ENCODE results near the gene NRDE2.
"Not testable (repeated sequence)": the region's sequence is repeated elsewhere in the genome, so short reads cannot be mapped to it uniquely, and the experiment has no call there.

The NRDE2 gene

GRCh38 chr14:90273532-90273931 is 58.2 kb downstream of the NRDE2 start:
- no peak for DNase-seq

GRCh38 chr14:90272523-90272922 is 59.2 kb downstream of the NRDE2 start:
- DNase-seq, result no peak

- DNase-seq, result no peak
Measured at GRCh38 chr14:90268420-90268819, 63.3 kb downstream of the NRDE2 start.

- no peak for DNase-seq
Measured at GRCh38 chr14:90266441-90267154, 65.1 kb downstream of the NRDE2 start.

- DNase-seq, result no peak
Measured at GRCh38 chr14:90263748-90264449, 67.8 kb downstream of the NRDE2 start.

- DNase-seq, result peak; percentile 91
Measured at GRCh38 chr14:90256354-90257131, 75.2 kb downstream of the NRDE2 start, which contains the start of gene PSMC1. Gene PSMC1, plus strand, starts transcription at chr14:90256553. Its CDS starts 45 bp downstream, at chr14:90256598.

- no peak for DNase-seq
Measured at GRCh38 chr14:90255871-90256270, 75.9 kb downstream of the NRDE2 start.

- no peak for DNase-seq
Measured at GRCh38 chr14:90253826-90254225, 77.9 kb downstream of the NRDE2 start.

- no peak for DNase-seq
Measured at GRCh38 chr14:90248594-90248993, 83.1 kb downstream of the NRDE2 start.

GRCh38 chr14:90247441-90247840 is 84.3 kb downstream of the NRDE2 start:
- DNase-seq, result not testable (repeated sequence)

- DNase-seq, result no peak
Measured at GRCh38 chr14:90246936-90247335, 84.8 kb downstream of the NRDE2 start.

- no peak for DNase-seq
Measured at GRCh38 chr14:90242444-90242843, 89.3 kb downstream of the NRDE2 start.

GRCh38 chr14:90239139-90239538 is 92.6 kb downstream of the NRDE2 start:
- no peak for DNase-seq

- DNase-seq, result peak; percentile 87
Measured at GRCh38 chr14:90235179-90235976, 96.4 kb downstream of the NRDE2 start.

GRCh38 chr14:90229942-90230341 is 101.8 kb downstream of the NRDE2 start:
- not testable (repeated sequence) for DNase-seq

- DNase-seq, result no peak
Measured at GRCh38 chr14:90228478-90228877, 103.3 kb downstream of the NRDE2 start.
